Stimulated activated CD4-positive, alpha-beta T cell treated with anti-CD3 and anti-CD28 coated beads, TNF-alpha, amount 100 ng/mL, for 24 hours (primary cell): ENCODE results near the gene MOCS3.

Experiments used
- DNase-seq, 3 experiments: peaks; one replicate each; pipeline ENCODE4 v3.0.0-alpha.2; 2020; ENCODE audit warnings: low read depth in 3 of 3

The MOCS3 gene

GRCh38 chr20:50958615-50959542, at the start of gene MOCS3:
Gene MOCS3 (plus strand): TSS chr20:50958818. CDS start chr20:50958843, 25 bp downstream.
- peak; percentile 54 to 81 (median 66) for DNase-seq

- no peak for DNase-seq
These were observed 49.2 kb upstream of the MOCS3 start for GRCh38 chr20:50909413-50909812.

GRCh38 chr20:50911030-50911429, 47.6 kb upstream of the MOCS3 start:
- DNase-seq, result no peak

GRCh38 chr20:50911716-50912115, 46.9 kb upstream of the MOCS3 start:
- no peak for DNase-seq

- no peak for DNase-seq
These were observed 44.8 kb upstream of the MOCS3 start for GRCh38 chr20:50913690-50914375.

- no peak for DNase-seq
These were observed 43.2 kb upstream of the MOCS3 start for GRCh38 chr20:50915424-50915823.

GRCh38 chr20:50916257-50916656, 42.4 kb upstream of the MOCS3 start:
- DNase-seq, result no peak

GRCh38 chr20:50916934-50917333, 41.7 kb upstream of the MOCS3 start:
- no peak for DNase-seq

- DNase-seq, result no peak
These were observed 40.2 kb upstream of the MOCS3 start for GRCh38 chr20:50918403-50918802.

- no peak for DNase-seq
These were observed 39.1 kb upstream of the MOCS3 start for GRCh38 chr20:50919567-50919966.

GRCh38 chr20:50920997-50921396, 37.6 kb upstream of the MOCS3 start:
- no peak for DNase-seq

GRCh38 chr20:50921803-50922501, 36.7 kb upstream of the MOCS3 start:
- DNase-seq, result no peak

GRCh38 chr20:50924261-50924920, 34.2 kb upstream of the MOCS3 start:
- DNase-seq, result no peak

GRCh38 chr20:50926530-50926929, 32.1 kb upstream of the MOCS3 start:
- DNase-seq, result no peak

GRCh38 chr20:50928469-50928868, 30.1 kb upstream of the MOCS3 start:
- DNase-seq, result no peak

- peak; percentile 83 to 91 (median 89) for DNase-seq
These were observed 29.1 kb upstream of the MOCS3 start for GRCh38 chr20:50929299-50930138.

- peak in 1 of 3 experiments; percentile 18 for DNase-seq
These were observed 28.3 kb upstream of the MOCS3 start for GRCh38 chr20:50930139-50930975.

- DNase-seq, result no peak
These were observed 27.7 kb upstream of the MOCS3 start for GRCh38 chr20:50930976-50931305.

- peak; percentile 77 to 81 (median 80) for DNase-seq
These were observed 27.2 kb upstream of the MOCS3 start, which contains the start of gene ADNP for GRCh38 chr20:50931306-50932015. Gene ADNP (minus strand): TSS chr20:50931437. CDS start chr20:50903996, 27,441 bp downstream.
